ENCODE data around the gene FCRLB. TPM values are rescaled to one million over a fixed set of nuclear protein-coding genes. Genes with fewer than 3 reads are reported as not detected.

FCRLB gene
- total and polyA plus RNA-seq, 2 donors from 2014 or later = 2.3 to 2.8 TPM

DNA sequence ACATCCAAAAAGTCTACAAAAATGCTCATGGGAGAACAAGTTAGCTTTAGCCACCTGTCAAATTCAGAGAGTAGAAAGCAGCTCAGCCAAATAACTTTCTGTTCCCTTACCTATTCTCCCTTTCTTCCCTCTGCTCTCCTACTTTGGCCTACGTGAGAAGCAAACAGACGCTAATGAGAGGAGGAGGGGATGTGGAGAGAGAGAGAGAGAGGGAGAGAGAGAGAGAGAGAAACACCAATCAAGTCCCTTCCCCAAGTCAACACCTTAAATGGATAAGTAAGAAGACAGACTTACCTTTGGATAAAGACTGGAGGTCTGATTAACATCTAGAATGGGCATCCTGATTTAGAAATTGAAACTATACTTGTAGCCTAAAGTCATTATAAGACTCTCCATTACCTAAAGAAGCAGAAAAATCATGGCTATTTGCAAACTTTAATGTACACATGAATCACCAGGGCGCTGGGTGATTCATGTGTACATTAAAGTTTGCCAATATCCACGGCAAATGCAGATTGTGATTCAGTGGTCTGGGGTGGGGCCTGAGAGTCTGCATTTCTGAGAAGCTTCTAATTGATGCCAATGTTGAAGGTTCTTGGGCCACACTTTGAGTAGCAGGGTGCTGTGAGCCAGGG is 15.1 kb downstream of the FCRLB start:
- Histone ChIP-seq H3K4me3 (ENCODE audit: low read length in 3 of 3) (no peak overlapping the region), H3K4me1 (ENCODE audit: control insufficient read depth in 2 of 3, insufficient read depth in 2 of 3, low read depth in 1 of 3, low read length in 3 of 3) (peaks cover 0 to 10% (median 0%) of the 10 kb centered on the region in 3 donors), H3K9me3 (ENCODE audit: control insufficient read depth in 2 of 3, insufficient read depth in 1 of 3, low read length in 3 of 3) (no peaks in the 10 kb centered on the region), H3K36me3 (ENCODE audit: control insufficient read depth in 2 of 3, insufficient read depth in 3 of 3, low read length in 3 of 3) (no peaks in the 10 kb centered on the region), H3K27me3 (ENCODE audit: control insufficient read depth, insufficient read depth, low read length) (no peaks in the 10 kb centered on the region), H3K9ac (ENCODE audit: low read length in 3 of 3) (no peak overlapping the region), H3K27ac (ENCODE audit: low read depth in 2 of 2, low read length in 2 of 2) (no peak overlapping the region)
- TF ChIP-seq, protein P1, sequence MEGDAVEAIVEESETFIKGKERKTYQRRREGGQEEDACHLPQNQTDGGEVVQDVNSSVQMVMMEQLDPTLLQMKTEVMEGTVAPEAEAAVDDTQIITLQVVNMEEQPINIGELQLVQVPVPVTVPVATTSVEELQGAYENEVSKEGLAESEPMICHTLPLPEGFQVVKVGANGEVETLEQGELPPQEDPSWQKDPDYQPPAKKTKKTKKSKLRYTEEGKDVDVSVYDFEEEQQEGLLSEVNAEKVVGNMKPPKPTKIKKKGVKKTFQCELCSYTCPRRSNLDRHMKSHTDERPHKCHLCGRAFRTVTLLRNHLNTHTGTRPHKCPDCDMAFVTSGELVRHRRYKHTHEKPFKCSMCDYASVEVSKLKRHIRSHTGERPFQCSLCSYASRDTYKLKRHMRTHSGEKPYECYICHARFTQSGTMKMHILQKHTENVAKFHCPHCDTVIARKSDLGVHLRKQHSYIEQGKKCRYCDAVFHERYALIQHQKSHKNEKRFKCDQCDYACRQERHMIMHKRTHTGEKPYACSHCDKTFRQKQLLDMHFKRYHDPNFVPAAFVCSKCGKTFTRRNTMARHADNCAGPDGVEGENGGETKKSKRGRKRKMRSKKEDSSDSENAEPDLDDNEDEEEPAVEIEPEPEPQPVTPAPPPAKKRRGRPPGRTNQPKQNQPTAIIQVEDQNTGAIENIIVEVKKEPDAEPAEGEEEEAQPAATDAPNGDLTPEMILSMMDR (IDR thresholded peaks at IDR 0.05; ENCODE audit: borderline replicate concordance, extremely low read depth, insufficient read depth) = no peak
- no peak for DNase-seq
- intact Hi-C loops (cut with DNase I) = no loop called here
- FAIRE-seq = no peak

DNA sequence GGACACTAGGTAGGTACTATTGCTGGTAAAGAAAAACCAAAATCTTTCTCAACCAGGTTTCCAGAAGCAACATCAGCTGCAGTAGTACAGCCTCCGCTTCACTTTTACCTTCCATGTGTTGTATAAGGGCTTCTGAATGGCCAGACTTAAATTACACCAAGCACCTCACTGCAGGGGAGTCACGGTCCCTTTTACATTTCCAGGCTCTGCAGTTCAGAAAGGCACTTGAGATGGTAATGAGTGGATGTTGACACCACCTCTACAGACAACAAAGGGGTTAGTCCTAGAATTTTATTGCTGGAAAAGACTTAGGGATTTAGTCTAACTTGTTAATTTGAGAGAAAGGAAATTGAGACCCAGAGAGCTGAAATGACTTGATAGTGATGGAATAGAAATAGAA is 16.3 kb downstream of the FCRLB start:
- DNase-seq (no peak), FAIRE-seq (no peak)
- Histone ChIP-seq H3K9ac (ENCODE audit: low read length in 3 of 3) (no peak overlapping the region), H3K27me3 (ENCODE audit: control insufficient read depth, insufficient read depth, low read length) (no peaks in the 10 kb centered on the region), H3K4me1 (ENCODE audit: control insufficient read depth in 2 of 3, insufficient read depth in 2 of 3, low read depth in 1 of 3, low read length in 3 of 3) (peaks cover 0 to 10% (median 0%) of the 10 kb centered on the region in 3 donors), H3K4me3 (ENCODE audit: low read length in 3 of 3) (no peak overlapping the region), H3K9me3 (ENCODE audit: control insufficient read depth in 2 of 3, insufficient read depth in 1 of 3, low read length in 3 of 3) (no peaks in the 10 kb centered on the region), H3K27ac (ENCODE audit: low read depth in 2 of 2, low read length in 2 of 2) (no peak overlapping the region), H3K36me3 (ENCODE audit: control insufficient read depth in 2 of 3, insufficient read depth in 3 of 3, low read length in 3 of 3) (no peaks in the 10 kb centered on the region)
- TF ChIP-seq, protein P1 (IDR thresholded peaks at IDR 0.05; ENCODE audit: borderline replicate concordance, extremely low read depth, insufficient read depth) = no peak
- intact Hi-C loops (cut with DNase I) = no loop called here

DNA sequence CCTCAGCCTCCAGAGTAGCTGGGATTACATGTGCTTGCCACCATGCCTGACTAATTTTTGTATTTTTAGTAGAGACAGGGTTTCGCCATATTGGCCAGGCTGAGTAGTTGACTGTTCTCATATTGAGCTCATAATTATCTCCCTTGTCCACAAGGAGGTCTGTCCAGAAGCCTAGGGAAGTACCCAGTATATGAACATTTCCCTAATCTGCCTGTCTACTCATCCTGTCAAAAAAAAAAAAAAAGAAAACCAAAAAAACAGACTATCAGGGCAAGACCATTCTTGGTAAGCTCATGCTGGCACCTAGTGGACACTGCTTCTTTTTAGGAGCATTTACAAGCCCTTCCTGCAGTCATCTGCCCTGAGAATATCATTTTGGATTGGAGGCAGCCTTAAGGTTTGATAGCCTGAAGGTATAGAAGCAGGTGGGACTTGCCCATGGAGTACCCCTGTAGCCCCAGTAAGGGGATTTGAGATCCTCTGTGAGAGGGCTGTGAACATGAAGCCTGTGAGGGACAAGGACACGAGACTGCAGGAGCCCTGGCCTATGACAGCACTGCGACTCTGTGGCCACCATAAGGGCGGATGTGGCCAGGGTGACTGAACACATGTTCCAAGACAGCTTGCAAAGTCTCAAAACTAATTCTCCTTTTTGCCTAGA is 17.4 kb downstream of the FCRLB start:
- FAIRE-seq (no peak), DNase-seq (peak in 3 of 5 donors; percentile 46 to 72 (median 69))
- no peaks in the 10 kb centered on the region for H3K9me3 ChIP-seq (ENCODE audit: control insufficient read depth in 2 of 3, insufficient read depth in 1 of 3, low read length in 3 of 3)
- no peak overlapping the region for H3K9ac ChIP-seq (ENCODE audit: low read length in 3 of 3)
- no peaks in the 10 kb centered on the region for H3K36me3 ChIP-seq (ENCODE audit: control insufficient read depth in 2 of 3, insufficient read depth in 3 of 3, low read length in 3 of 3)
- no peaks in the 10 kb centered on the region for H3K27me3 ChIP-seq (ENCODE audit: control insufficient read depth, insufficient read depth, low read length)
- peaks cover 0 to 10% (median 0%) of the 10 kb centered on the region in 3 donors for H3K4me1 ChIP-seq (ENCODE audit: control insufficient read depth in 2 of 3, insufficient read depth in 2 of 3, low read depth in 1 of 3, low read length in 3 of 3)
- no peak overlapping the region for H3K4me3 ChIP-seq (ENCODE audit: low read length in 3 of 3)
- TF ChIP-seq, protein P1 (IDR thresholded peaks at IDR 0.05; ENCODE audit: borderline replicate concordance, extremely low read depth, insufficient read depth) = peak; percentile 42
- peak overlapping the region in 1 of 2 donors; percentile 24 for H3K27ac ChIP-seq (ENCODE audit: low read depth in 2 of 2, low read length in 2 of 2)
- intact Hi-C loops (cut with DNase I) = no loop called here

Measured in kidney (tissue), 14 donors.